ENCODE data around the gene ANKRD9. TPM values are rescaled to one million over a fixed set of nuclear protein-coding genes. Genes with fewer than 3 reads are reported as not detected.

ANKRD9 gene
- total and polyA plus RNA-seq, 2 of the 13 experiments (the other 11 are each of a cell fraction or from before 2014, with no cell fraction given) = 10.0 to 15.0 TPM

DNA sequence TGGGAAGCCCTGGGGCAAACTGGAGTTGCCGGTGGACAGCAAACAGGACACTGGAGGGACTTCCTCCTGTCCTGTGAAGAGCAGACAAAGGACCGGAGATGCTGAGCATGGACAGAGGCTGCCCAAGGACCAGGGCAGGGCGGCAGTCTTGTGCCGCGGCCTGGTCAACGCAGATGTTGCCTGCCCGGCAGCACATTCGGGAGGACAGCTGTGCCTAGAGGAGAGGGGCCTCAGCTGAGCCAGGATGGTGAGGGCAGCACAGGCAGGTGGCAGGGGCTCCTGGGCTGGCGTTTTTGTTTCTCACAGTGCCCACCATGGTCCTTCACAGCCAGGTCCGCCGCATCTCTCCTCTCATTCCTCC is 13.3 kb downstream of the ANKRD9 start:
- intact Hi-C loops (cut with micrococcal nuclease; ENCODE audit: unreplicated experiment) = no loop called here
- no TSS peak for BruUV-seq (replicated peaks)
- no peak overlapping the region for H3K4me2 ChIP-seq (ENCODE audit: low read depth, low read length)
- no peaks in the 10 kb centered on the region for H3K27me3 ChIP-seq (ENCODE audit: control insufficient read depth in 1 of 2, insufficient read depth in 2 of 2, low read length in 2 of 2)
- in situ Hi-C loops (cut with HindIII; ENCODE audit: extremely low pct_ligation_motif_present, low pct_unique_long_range_greater_than_20kb) = no loop called here
- no peak for ATAC-seq
- H3K9ac ChIP-seq (ENCODE audit: insufficient read depth, low read depth, low read length) = no peak overlapping the region
- ChIA-PET POLR2A (no interaction called here), CTCF (ENCODE audit: low intra/inter-chr PET ratio, low total read pairs) (no interaction called here)
- no peaks in the 10 kb centered on the region for H3K9me3 ChIP-seq (ENCODE audit: low read length)
- no peak for DNase-seq (ENCODE audit: low spot score)
- TF ChIP-seq ZNF446 (CRISPR knock-in tag; IDR thresholded peaks at IDR 0.05) (no peak), FOXK2 (IDR thresholded peaks at IDR 0.05) (no peak), MAZ (IDR thresholded peaks at IDR 0.05; ENCODE audit: borderline replicate concordance, low read depth, low read length) (no peak), MAZ (CRISPR knock-in tag; IDR thresholded peaks at IDR 0.05; ENCODE audit: low read depth) (no peak), BRCA1 (CRISPR knock-in tag; IDR thresholded peaks at IDR 0.05) (no peak), EHMT2 (IDR thresholded peaks at IDR 0.05; ENCODE audit: borderline replicate concordance, low read depth, low read length) (no peak), HNRNPUL1 (IDR thresholded peaks at IDR 0.05; ENCODE audit: low read depth, low read length) (no peak), NFE2L2 (IDR thresholded peaks at IDR 0.05; ENCODE audit: low read length) (no peak), GLI4 (CRISPR knock-in tag; IDR thresholded peaks at IDR 0.05; ENCODE audit: borderline replicate concordance) (no peak), DNMT1 (CRISPR knock-in tag; IDR thresholded peaks at IDR 0.05) (no peak)
- TF ChIP-seq, protein P1, sequence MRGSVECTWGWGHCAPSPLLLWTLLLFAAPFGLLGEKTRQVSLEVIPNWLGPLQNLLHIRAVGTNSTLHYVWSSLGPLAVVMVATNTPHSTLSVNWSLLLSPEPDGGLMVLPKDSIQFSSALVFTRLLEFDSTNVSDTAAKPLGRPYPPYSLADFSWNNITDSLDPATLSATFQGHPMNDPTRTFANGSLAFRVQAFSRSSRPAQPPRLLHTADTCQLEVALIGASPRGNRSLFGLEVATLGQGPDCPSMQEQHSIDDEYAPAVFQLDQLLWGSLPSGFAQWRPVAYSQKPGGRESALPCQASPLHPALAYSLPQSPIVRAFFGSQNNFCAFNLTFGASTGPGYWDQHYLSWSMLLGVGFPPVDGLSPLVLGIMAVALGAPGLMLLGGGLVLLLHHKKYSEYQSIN (CRISPR knock-in tag; IDR thresholded peaks at IDR 0.05; ENCODE audit: borderline replicate concordance) = no peak
- TF ChIP-seq, protein P2, sequence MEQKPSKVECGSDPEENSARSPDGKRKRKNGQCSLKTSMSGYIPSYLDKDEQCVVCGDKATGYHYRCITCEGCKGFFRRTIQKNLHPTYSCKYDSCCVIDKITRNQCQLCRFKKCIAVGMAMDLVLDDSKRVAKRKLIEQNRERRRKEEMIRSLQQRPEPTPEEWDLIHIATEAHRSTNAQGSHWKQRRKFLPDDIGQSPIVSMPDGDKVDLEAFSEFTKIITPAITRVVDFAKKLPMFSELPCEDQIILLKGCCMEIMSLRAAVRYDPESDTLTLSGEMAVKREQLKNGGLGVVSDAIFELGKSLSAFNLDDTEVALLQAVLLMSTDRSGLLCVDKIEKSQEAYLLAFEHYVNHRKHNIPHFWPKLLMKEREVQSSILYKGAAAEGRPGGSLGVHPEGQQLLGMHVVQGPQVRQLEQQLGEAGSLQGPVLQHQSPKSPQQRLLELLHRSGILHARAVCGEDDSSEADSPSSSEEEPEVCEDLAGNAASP (CRISPR knock-in tag; IDR thresholded peaks at IDR 0.05; ENCODE audit: borderline replicate concordance) = no peak
- no peaks in the 10 kb centered on the region for H4K20me1 ChIP-seq (ENCODE audit: insufficient read depth, low read length)
- 85% methylated on average over 6 of the region's 11 CpGs for WGBS (ENCODE audit: low lambda C conversion rate)
- FAIRE-seq = no peak
- H3K27ac ChIP-seq (ENCODE audit: extremely low read length, insufficient read depth, low read length) = no peak overlapping the region
- H3K79me2 ChIP-seq (ENCODE audit: insufficient read depth, low read length) = no peaks in the 10 kb centered on the region
- H3K4me1 ChIP-seq (ENCODE audit: insufficient read depth, low read length) = peaks cover 13% of the 10 kb centered on the region
- no peak overlapping the region for H3K4me3 ChIP-seq (replicated peaks in 1 of 3; ENCODE audit: insufficient read depth in 1 of 3, low read depth in 2 of 3, low read length in 3 of 3)
- peaks cover 7 to 14% of the 10 kb centered on the region in 2 experiments; a peak in 4 of 5 replicates for H3K36me3 ChIP-seq (replicated peaks in 1 of 2; ENCODE audit: control insufficient read depth in 1 of 2, insufficient read depth in 2 of 2, low read length in 2 of 2)
- no peak overlapping the region for H2AFZ ChIP-seq (ENCODE audit: low read length)
